HG02678 (cell line): Measurements from ENCODE around the gene MRTFA.

ENCODE experiments used
- ATAC-seq: cut with Tn5 transposase; IDR thresholded peaks from one replicate; pipeline ENCODE4 v1.9.1; 2021; ENCODE audit warnings: mild to moderate bottlenecking, moderate library complexity; ENCODE audit not compliant: unreplicated experiment

The MRTFA gene

GRCh38 chr22:40366068-40366467 lies 270.5 kb downstream of the MRTFA start:
- no peak for ATAC-seq

GRCh38 chr22:40364431-40364830 lies 272.1 kb downstream of the MRTFA start:
- ATAC-seq: no peak

- ATAC-seq: no peak
Measured at GRCh38 chr22:40363059-40363458, 273.5 kb downstream of the MRTFA start.

- ATAC-seq: no peak
Measured at GRCh38 chr22:40361100-40361499, 275.4 kb downstream of the MRTFA start.
